ENCODE data around the gene DSCAML1.
"Not testable (repeated sequence)": the region's sequence is repeated elsewhere in the genome, so short reads cannot be mapped to it uniquely, and the experiment has no call there.

The DSCAML1 gene

GRCh38 chr11:117766026-117766425 is 31.0 kb downstream of the DSCAML1 start:
- no peak overlapping the region for H3K4me3 ChIP-seq (ENCODE audit: low read length in 2 of 2)
- no peak overlapping the region for H3K9ac ChIP-seq (ENCODE audit: low read depth, low read length, poor library complexity)
- no peak overlapping the region for H2AFZ ChIP-seq (ENCODE audit: low read length)
- no peaks in the 10 kb centered on the region for H3K79me1 ChIP-seq (ENCODE audit: low read depth, low read length)
- no peak overlapping the region for H2AK5ac ChIP-seq (ENCODE audit: low read depth, low read length)
- H3K23ac ChIP-seq (ENCODE audit: low read depth, low read length, poor library complexity) = no peak overlapping the region
- H4K91ac ChIP-seq (ENCODE audit: low read depth, low read length, poor library complexity) = no peak overlapping the region
- H4K8ac ChIP-seq (ENCODE audit: low read depth, low read length) = no peak overlapping the region
- no peak overlapping the region for H2BK15ac ChIP-seq (ENCODE audit: low read length)
- no peak overlapping the region for H3K18ac ChIP-seq (ENCODE audit: low read length)
- H3K4me1 ChIP-seq (ENCODE audit: control insufficient read depth in 2 of 2, insufficient read depth in 1 of 2, low read depth in 1 of 2, low read length in 2 of 2) = no peaks in the 10 kb centered on the region
- no peaks in the 10 kb centered on the region for H3K9me3 ChIP-seq (replicated peaks in 1 of 2; ENCODE audit: control insufficient read depth in 2 of 2, insufficient read depth in 1 of 2, low read depth in 1 of 2, low read length in 2 of 2)
- no peak overlapping the region for H2BK120ac ChIP-seq (ENCODE audit: low read depth, low read length)
- no peaks in the 10 kb centered on the region for H3K36me3 ChIP-seq (replicated peaks in 1 of 2; ENCODE audit: control insufficient read depth in 2 of 2, insufficient read depth in 2 of 2, low read length in 2 of 2)
- DNase-seq (ENCODE audit: low spot score) = no peak
- no peak overlapping the region for H2BK5ac ChIP-seq (ENCODE audit: low read length)
- no peak overlapping the region for H3K4ac ChIP-seq (ENCODE audit: low read length)
- H3K27me3 ChIP-seq (ENCODE audit: control insufficient read depth in 3 of 3, insufficient read depth in 3 of 3, low read depth in 1 of 3, low read length in 3 of 3) = peaks cover 0 to 25% (median 0%) of the 10 kb centered on the region in 3 experiments
- no CpG with 5 or more reads among the region's 9 CpGs for WGBS, 2 donors (ENCODE audit: extremely low coverage in 2 of 2, insufficient read length in 2 of 2, insufficient replicate concordance in 1 of 2)
- H3K27ac ChIP-seq (replicated peaks; ENCODE audit: low read length) = no peak overlapping the region
- no peak overlapping the region for H3K14ac ChIP-seq (ENCODE audit: low read length)
- no peak overlapping the region for H2BK12ac ChIP-seq (ENCODE audit: low read length)
- H3K4me2 ChIP-seq (ENCODE audit: insufficient read depth, low read length, poor library complexity, severe bottlenecking) = no peak overlapping the region

GRCh38 chr11:117765068-117765467 is 31.9 kb downstream of the DSCAML1 start:
- no peak overlapping the region for H3K27ac ChIP-seq (replicated peaks; ENCODE audit: low read length)
- no peaks in the 10 kb centered on the region for H3K36me3 ChIP-seq (replicated peaks in 1 of 2; ENCODE audit: control insufficient read depth in 2 of 2, insufficient read depth in 2 of 2, low read length in 2 of 2)
- H3K9me3 ChIP-seq (replicated peaks in 1 of 2; ENCODE audit: control insufficient read depth in 2 of 2, insufficient read depth in 1 of 2, low read depth in 1 of 2, low read length in 2 of 2) = no peaks in the 10 kb centered on the region
- no peaks in the 10 kb centered on the region for H3K4me1 ChIP-seq (ENCODE audit: control insufficient read depth in 2 of 2, insufficient read depth in 1 of 2, low read depth in 1 of 2, low read length in 2 of 2)
- DNase-seq (ENCODE audit: low spot score) = no peak
- H3K9ac ChIP-seq (ENCODE audit: low read depth, low read length, poor library complexity) = no peak overlapping the region
- no peak overlapping the region for H3K23ac ChIP-seq (ENCODE audit: low read depth, low read length, poor library complexity)
- H3K27me3 ChIP-seq (ENCODE audit: control insufficient read depth in 3 of 3, insufficient read depth in 3 of 3, low read depth in 1 of 3, low read length in 3 of 3) = peaks cover 0 to 20% (median 0%) of the 10 kb centered on the region in 3 experiments
- H4K8ac ChIP-seq (ENCODE audit: low read depth, low read length) = no peak overlapping the region
- H2BK120ac ChIP-seq (ENCODE audit: low read depth, low read length) = no peak overlapping the region
- no peak overlapping the region for H3K4ac ChIP-seq (ENCODE audit: low read length)
- WGBS, 2 donors (ENCODE audit: extremely low coverage in 2 of 2, insufficient read length in 2 of 2, insufficient replicate concordance in 1 of 2) = no CpG with 5 or more reads among the region's 5 CpGs
- H2BK5ac ChIP-seq (ENCODE audit: low read length) = no peak overlapping the region
- no peak overlapping the region for H2AFZ ChIP-seq (ENCODE audit: low read length)
- no peak overlapping the region for H4K91ac ChIP-seq (ENCODE audit: low read depth, low read length, poor library complexity)
- H3K14ac ChIP-seq (ENCODE audit: low read length) = no peak overlapping the region
- no peaks in the 10 kb centered on the region for H3K79me1 ChIP-seq (ENCODE audit: low read depth, low read length)
- H2BK12ac ChIP-seq (ENCODE audit: low read length) = no peak overlapping the region
- no peak overlapping the region for H3K4me3 ChIP-seq (ENCODE audit: low read length in 2 of 2)
- no peak overlapping the region for H2AK5ac ChIP-seq (ENCODE audit: low read depth, low read length)
- H3K18ac ChIP-seq (ENCODE audit: low read length) = no peak overlapping the region
- no peak overlapping the region for H2BK15ac ChIP-seq (ENCODE audit: low read length)
- no peak overlapping the region for H3K4me2 ChIP-seq (ENCODE audit: insufficient read depth, low read length, poor library complexity, severe bottlenecking)

GRCh38 chr11:117763465-117763864 is 33.6 kb downstream of the DSCAML1 start:
- H3K4me1 ChIP-seq (ENCODE audit: control insufficient read depth in 2 of 2, insufficient read depth in 1 of 2, low read depth in 1 of 2, low read length in 2 of 2); H3K4ac ChIP-seq (ENCODE audit: low read length); H3K23ac ChIP-seq (ENCODE audit: low read depth, low read length, poor library complexity); H3K14ac ChIP-seq (ENCODE audit: low read length); H2BK15ac ChIP-seq (ENCODE audit: low read length); H3K9me3 ChIP-seq (replicated peaks in 1 of 2; ENCODE audit: control insufficient read depth in 2 of 2, insufficient read depth in 1 of 2, low read depth in 1 of 2, low read length in 2 of 2); H2AFZ ChIP-seq (ENCODE audit: low read length); H2BK12ac ChIP-seq (ENCODE audit: low read length); H3K9ac ChIP-seq (ENCODE audit: low read depth, low read length, poor library complexity); H3K79me1 ChIP-seq (ENCODE audit: low read depth, low read length); H3K4me2 ChIP-seq (ENCODE audit: insufficient read depth, low read length, poor library complexity, severe bottlenecking); H3K27ac ChIP-seq (replicated peaks; ENCODE audit: low read length); H4K8ac ChIP-seq (ENCODE audit: low read depth, low read length); H3K4me3 ChIP-seq (ENCODE audit: low read length in 2 of 2); H3K18ac ChIP-seq (ENCODE audit: low read length); H4K91ac ChIP-seq (ENCODE audit: low read depth, low read length, poor library complexity); H2BK120ac ChIP-seq (ENCODE audit: low read depth, low read length); H2AK5ac ChIP-seq (ENCODE audit: low read depth, low read length); H2BK5ac ChIP-seq (ENCODE audit: low read length); DNase-seq (ENCODE audit: low spot score); H3K36me3 ChIP-seq (replicated peaks in 1 of 2; ENCODE audit: control insufficient read depth in 2 of 2, insufficient read depth in 2 of 2, low read length in 2 of 2): not testable (repeated sequence)
- peaks cover 0 to 20% (median 0%) of the 10 kb centered on the region in 3 experiments for H3K27me3 ChIP-seq (ENCODE audit: control insufficient read depth in 3 of 3, insufficient read depth in 3 of 3, low read depth in 1 of 3, low read length in 3 of 3)
- WGBS, 2 donors (ENCODE audit: extremely low coverage in 2 of 2, insufficient read length in 2 of 2, insufficient replicate concordance in 1 of 2) = no CpG with 5 or more reads among the region's 5 CpGs

GRCh38 chr11:117761993-117762392 is 35.0 kb downstream of the DSCAML1 start:
- Histone ChIP-seq H2BK15ac (ENCODE audit: low read length) (no peak overlapping the region), H3K36me3 (replicated peaks in 1 of 2; ENCODE audit: control insufficient read depth in 2 of 2, insufficient read depth in 2 of 2, low read length in 2 of 2) (no peaks in the 10 kb centered on the region), H2BK120ac (ENCODE audit: low read depth, low read length) (no peak overlapping the region), H3K4me3 (ENCODE audit: low read length in 2 of 2) (no peak overlapping the region), H2BK5ac (ENCODE audit: low read length) (no peak overlapping the region), H3K9ac (ENCODE audit: low read depth, low read length, poor library complexity) (no peak overlapping the region), H2BK12ac (ENCODE audit: low read length) (no peak overlapping the region), H3K23ac (ENCODE audit: low read depth, low read length, poor library complexity) (no peak overlapping the region), H3K4ac (ENCODE audit: low read length) (no peak overlapping the region), H3K27ac (replicated peaks; ENCODE audit: low read length) (no peak overlapping the region), H4K91ac (ENCODE audit: low read depth, low read length, poor library complexity) (no peak overlapping the region), H3K18ac (ENCODE audit: low read length) (no peak overlapping the region), H2AK5ac (ENCODE audit: low read depth, low read length) (no peak overlapping the region), H4K8ac (ENCODE audit: low read depth, low read length) (no peak overlapping the region), H3K9me3 (replicated peaks in 1 of 2; ENCODE audit: control insufficient read depth in 2 of 2, insufficient read depth in 1 of 2, low read depth in 1 of 2, low read length in 2 of 2) (no peaks in the 10 kb centered on the region), H3K4me1 (ENCODE audit: control insufficient read depth in 2 of 2, insufficient read depth in 1 of 2, low read depth in 1 of 2, low read length in 2 of 2) (peaks cover 0 to 8% of the 10 kb centered on the region in 2 donors), H3K4me2 (ENCODE audit: insufficient read depth, low read length, poor library complexity, severe bottlenecking) (no peak overlapping the region), H2AFZ (ENCODE audit: low read length) (no peak overlapping the region), H3K79me1 (ENCODE audit: low read depth, low read length) (no peaks in the 10 kb centered on the region), H3K14ac (ENCODE audit: low read length) (no peak overlapping the region), H3K27me3 (ENCODE audit: control insufficient read depth in 3 of 3, insufficient read depth in 3 of 3, low read depth in 1 of 3, low read length in 3 of 3) (peaks cover 0 to 20% (median 0%) of the 10 kb centered on the region in 3 experiments)
- no peak for DNase-seq (ENCODE audit: low spot score)
- WGBS, 2 donors (ENCODE audit: extremely low coverage in 2 of 2, insufficient read length in 2 of 2, insufficient replicate concordance in 1 of 2) = no CpG with 5 or more reads among the region's 7 CpGs
